NCI-H82 treated with DMSO at 0.1 percent for 48 hours (cell line): ENCODE data around the gene SDK1.
"Not testable (repeated sequence)": the region's sequence is repeated elsewhere in the genome, so short reads cannot be mapped to it uniquely, and the experiment has no call there.

Experiments used
- DNase-seq: peaks from one replicate; lab custom pipeline; 2025; ENCODE audit not compliant: unreplicated experiment; lab: John Stamatoyannopoulos, UW

The SDK1 gene

DNA sequence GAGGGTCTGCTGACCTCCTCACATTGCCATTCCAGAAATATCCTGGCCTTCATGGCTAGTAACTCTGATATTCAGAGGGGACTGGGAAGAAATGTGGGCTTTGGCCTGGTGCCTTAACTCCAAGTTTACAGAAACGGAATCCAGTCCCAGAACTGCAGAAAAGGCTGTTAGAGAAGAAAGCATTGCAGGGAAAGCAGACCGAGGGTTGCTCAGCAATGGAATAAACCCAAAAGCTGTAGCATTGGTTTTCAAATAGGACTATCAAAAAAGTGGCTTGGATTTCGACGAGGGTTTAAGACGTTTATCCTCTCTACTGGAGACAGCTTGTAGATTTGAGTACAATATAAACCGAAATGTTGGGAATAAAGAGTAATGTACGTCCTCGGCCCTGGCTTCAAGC is 955.2 kb downstream of the SDK1 start:
- no peak for DNase-seq

DNA sequence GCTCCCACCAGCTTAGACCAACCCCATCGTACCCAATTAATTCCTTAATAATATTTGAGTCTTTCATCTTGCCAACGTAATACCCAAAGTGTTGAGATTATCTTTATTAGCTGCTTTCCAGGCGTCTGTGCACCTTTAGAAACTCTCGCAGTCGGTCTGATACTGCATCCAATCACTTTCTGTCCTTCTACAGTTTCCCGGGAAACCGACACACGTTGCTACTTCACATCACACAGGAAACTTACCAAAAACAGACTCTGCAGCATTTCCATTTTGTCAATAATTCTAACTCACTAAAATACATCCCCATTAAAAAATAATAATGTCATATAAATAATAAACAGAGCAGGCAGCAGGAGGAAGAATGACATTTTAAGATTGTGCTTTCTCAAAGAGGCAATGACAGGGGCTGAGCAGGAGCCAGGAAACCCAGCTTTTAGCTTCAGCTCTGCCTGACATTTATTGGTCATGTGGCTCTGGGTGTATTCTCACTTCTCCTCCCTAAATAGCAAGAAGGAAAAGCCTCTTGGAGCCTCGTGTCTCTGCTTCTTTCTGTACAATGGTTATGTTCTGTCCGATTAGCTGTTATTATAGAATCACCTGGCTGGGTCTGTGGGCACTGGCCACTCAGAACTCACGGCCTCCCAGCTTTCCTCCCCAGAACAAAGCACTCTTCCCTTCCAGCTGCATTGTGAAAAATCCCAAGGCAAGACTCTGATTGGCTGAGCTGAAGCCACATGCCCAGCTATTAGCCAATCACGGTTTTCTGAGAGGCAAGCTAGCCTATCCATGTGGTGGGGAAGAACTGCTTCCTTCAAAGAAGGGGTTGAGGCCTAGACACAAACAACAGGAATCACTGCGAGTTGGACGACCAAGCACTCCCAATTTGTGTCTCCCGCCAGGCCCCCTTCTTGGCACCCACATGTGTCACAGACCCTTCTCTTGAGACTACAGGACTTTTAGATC is 956.4 kb downstream of the SDK1 start:
- DNase-seq: no peak

DNA sequence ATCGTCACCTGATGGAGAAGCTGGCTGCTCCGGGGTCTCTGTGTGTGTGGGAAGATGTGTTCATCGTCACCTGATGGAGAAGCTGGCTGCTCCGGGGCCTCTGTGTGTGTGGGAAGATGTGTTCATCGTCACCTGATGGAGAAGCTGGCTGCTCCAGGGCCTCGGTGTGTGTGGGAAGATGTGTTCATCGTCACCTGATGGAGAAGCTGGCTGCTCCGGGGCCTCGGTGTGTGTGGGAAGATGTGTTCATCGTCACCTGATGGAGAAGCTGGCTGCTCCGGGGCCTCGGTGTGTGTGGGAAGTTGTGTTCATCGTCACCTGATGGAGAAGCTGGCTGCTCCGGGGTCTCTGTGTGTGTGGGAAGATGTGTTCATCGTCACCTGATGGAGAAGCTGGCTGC is 959.1 kb downstream of the SDK1 start:
- not testable (repeated sequence) for DNase-seq

GRCh38 chr7:4260867-4261600 is 960.0 kb downstream of the SDK1 start:
- DNase-seq: no peak

DNA sequence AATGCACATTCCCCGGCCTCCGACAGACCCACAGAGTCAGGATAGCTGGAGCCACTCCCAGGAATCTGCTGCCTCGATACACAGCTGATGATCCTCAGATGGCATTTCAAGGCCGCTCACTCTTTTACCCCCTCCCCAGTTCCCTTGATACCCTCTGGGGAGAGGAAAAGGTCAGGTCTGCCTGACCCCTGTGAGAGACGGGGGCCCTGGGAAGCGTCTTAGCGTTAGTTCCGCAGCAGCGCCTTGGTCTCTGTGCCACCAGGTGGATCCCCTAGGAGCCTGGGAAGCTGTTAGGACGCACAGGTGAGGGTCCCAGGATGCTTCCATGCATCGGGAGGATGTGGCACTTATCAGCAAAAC is 960.5 kb downstream of the SDK1 start:
- DNase-seq: no peak

- not testable (repeated sequence) for DNase-seq
These were observed 963.2 kb downstream of the SDK1 start for GRCh38 chr7:4264206-4264605.

GRCh38 chr7:4265066-4265465 is 964.0 kb downstream of the SDK1 start:
- no peak for DNase-seq

- no peak for DNase-seq
These were observed 964.6 kb downstream of the SDK1 start for GRCh38 chr7:4265676-4266075.

DNA sequence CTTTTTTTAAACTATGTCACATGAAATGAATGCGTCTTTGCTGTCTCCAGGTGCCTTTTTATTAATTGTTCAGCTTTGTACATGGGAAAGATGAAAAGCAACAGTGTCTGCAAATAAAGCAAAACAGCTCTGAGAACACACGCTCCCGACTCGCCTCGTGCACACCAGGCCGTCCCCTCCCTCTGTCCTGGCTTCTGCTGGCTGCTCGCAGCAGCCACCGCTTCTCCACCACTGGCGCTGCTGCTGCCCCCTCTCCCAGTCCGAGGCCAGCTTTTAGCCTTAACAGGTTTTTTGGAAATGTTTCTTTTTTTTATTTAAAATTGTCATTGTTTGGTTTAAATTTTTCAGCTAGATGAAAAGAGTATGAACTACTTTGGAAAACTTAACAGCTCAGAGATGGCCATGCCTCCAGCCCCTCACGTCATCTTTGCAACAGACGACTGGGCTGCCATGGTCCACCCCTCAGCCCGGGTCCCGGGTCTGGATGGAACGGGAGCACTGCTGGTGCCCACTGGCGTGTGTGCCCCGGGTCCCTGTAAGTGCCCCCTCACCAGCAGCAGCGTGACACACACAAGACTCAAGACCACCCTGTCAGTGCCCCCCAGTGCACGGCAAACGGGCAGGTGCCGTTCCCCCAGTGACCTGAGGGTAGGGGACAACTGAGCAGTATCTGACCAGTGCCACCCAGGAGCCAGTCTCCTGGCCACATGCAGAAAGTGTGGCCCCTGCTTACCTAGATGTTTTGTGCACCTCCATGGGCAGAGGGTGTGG is 965.4 kb downstream of the SDK1 start:
- DNase-seq: no peak

GRCh38 chr7:4267341-4268039 is 966.4 kb downstream of the SDK1 start:
- DNase-seq: no peak

GRCh38 chr7:4268040-4268965 is 967.3 kb downstream of the SDK1 start:
- DNase-seq: no peak

- no peak for DNase-seq
These were observed 968.0 kb downstream of the SDK1 start for GRCh38 chr7:4269086-4269485.

DNA sequence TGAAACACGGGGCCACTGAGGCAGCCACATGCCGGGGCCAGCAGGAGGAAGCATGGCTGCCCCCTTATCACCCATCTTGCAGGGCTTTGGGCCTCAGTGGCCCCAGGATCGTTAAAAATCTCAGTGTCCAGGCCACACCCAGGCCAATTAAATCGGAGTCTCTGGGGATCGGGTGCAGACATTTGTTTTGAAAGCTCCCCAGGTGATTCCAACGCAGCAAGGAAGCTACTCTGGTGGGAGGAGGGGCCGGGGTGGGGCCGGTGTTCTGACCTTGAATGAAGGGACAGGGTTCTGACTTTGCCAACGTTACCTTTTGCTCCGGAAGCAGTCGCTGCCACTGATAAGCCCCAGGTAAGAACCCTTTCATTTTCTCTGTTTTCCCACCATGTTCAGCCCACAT is 968.7 kb downstream of the SDK1 start:
- DNase-seq: no peak

GRCh38 chr7:4270268-4270667 is 969.2 kb downstream of the SDK1 start:
- DNase-seq: no peak

GRCh38 chr7:4270941-4271715 is 970.1 kb downstream of the SDK1 start:
- no peak for DNase-seq

- DNase-seq: no peak
These were observed 970.6 kb downstream of the SDK1 start for GRCh38 chr7:4271716-4272015.

DNA sequence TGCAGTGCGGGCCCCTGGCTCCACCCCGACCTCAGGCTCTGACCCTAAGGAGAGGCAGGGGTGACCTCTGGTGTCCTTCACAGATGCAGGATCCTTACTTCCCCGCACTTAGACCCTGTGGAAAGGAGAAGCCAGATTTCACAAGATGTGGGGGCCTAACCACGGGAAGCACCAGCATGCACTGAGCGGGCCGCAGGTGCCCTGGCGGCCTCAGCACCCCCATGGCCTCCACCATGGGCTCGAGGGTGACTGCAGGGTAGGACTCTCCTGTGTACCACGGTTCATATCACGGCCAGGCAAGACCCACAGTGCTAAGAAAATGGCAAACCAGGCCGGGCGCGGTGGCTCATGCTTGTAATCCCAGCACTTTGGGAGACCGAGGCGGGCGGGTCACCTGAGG is 971.1 kb downstream of the SDK1 start:
- DNase-seq: no peak

DNA sequence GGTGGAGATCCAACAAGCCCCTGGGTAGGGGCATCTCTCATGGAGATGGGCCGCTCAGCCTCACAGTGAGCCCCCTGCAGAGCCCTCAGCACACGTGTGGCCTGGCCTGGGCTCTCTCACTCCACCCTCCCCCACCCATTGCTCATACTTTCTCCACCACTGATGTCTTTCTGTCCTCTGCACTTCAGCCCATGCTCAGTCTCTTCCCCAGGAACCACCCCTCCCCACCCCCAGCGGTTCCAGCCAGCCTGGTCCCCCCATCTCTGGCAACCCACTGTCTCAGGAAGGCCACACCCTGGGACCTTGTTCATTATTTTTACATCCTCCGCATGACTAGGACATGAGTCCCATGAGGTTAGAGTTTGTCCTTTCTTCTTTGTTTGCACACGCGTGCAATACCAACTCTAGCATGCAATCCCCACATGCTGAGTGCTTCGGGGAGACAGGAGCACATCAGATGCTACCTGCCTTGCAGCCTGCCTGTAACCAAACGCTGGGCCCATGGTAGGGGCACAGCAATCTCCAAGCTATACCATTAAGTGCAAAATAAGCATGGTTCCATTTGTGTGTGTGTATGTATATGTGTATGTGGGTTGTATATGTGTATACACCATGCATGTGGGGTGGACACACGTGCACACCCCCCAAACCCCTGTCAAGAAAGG is 972.6 kb downstream of the SDK1 start:
- DNase-seq: no peak

DNA sequence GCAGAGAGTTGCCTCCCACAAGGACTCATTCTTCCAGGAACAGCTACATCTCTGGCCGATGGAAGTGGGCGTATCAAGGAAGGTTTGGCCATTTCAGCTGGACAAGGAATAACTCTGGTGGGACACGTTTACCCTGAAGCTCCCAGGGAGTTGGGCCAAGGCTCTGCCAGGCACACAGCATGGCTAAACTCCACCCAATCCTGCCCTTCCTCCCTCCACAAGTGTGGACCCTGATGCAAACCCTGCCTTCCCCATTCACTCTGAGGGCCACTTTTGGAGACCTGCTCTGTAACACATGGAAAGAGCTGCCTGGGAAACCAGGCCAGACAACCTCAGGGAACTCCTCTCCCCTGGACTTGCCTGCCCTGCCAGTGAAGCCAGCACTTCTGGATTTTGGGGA is 973.2 kb downstream of the SDK1 start:
- DNase-seq: no peak
